ENCODE data around the gene INHBE.
"Not testable (repeated sequence)": the region's sequence is repeated elsewhere in the genome, so short reads cannot be mapped to it uniquely, and the experiment has no call there.

The INHBE gene

DNA sequence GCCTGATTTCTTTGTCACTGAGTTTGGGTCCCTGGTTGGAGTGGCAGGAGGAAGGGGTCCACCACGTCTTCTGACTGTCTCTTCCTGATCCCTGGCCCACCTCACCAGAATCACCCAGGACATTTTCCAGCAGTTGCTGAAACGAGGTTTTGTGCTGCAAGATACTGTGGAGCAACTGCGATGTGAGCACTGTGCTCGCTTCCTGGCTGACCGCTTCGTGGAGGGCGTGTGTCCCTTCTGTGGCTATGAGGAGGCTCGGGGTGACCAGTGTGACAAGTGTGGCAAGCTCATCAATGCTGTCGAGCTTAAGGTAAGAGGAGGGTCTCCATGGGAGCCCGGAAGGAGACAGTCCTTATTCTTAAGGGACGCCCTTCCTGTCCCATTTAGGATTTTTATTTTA lies 45.1 kb downstream of the INHBE start:
- no peak for DNase-seq

DNA sequence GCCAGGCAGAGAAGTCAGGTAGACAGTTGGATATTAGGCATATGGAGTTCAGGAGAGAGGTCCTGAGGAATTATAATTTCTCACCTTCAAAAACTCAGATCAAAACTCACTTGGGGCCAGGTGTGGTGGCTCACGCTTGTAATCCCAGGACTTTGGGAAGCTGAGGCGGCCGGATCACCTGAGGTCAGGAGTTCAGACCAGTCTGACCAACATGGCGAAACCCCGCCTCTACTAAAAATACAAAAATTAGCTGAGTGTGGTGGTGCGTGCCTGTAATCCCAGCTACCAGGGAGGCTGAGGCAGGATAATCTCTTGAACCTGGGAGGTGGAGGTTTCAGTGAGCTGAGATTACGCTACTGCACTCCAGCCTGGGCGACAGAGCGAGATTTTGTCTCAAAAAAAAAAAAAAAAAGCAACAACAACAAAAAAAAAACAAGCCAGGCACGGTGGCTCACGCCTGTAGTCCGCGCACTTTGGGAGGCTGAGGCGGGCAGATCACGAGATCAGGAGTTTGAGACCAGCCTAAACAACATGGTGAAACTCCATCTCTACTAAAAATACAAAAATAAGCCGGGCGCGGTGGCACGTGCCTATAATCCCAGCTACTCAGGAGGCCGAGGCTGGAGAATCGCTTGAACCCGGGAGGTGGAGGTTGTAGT lies 47.3 kb downstream of the INHBE start:
- DNase-seq = not testable (repeated sequence)

DNA sequence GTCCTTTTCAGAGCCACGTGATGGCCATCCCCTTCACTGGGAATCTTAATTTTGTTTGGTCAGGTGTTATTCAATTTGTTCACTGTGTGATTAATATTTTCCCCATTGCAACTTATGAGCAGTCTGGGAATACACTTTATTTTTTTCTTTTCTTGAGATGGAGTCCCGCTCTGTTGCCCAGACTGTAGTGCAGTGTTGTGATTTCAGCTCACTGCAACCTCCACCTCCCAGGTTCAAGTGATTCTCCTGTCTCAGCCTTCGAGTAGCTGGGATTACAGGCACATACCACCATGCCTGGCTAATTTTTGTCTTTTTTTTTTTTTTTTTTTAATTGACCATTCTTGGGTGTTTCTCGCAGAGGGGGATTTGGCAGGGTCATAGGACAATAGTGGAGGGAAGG lies 51.4 kb downstream of the INHBE start:
- not testable (repeated sequence) for DNase-seq

Data from activated CD4-positive, CD25-positive, alpha-beta regulatory T cell treated with anti-CD3 and anti-CD28 coated beads, Interleukin-2, amount 50 U/mL, for 72 hours (primary cell).